KOPT-K1 (cell line): Measurements from ENCODE around the gene NOP10.
"Not testable (repeated sequence)": the region's sequence is repeated elsewhere in the genome, so short reads cannot be mapped to it uniquely, and the experiment has no call there.

Experiments
- H3K27ac ChIP-seq: fragments of 200-600 bp; sonication (generic); 2 replicates; pipeline ENCODE4 v1.5.1; 2016; ENCODE audit warnings: antibody characterized with exemption, mild to moderate bottlenecking, low read depth, low read length; ENCODE audit not compliant: poor library complexity, severe bottlenecking
- H3K36me3 ChIP-seq: fragments of 200-600 bp; sonication (generic); 2 replicates; pipeline ENCODE4 v1.5.1; 2017; ENCODE audit warnings: antibody characterized with exemption, mild to moderate bottlenecking, low read length, moderate library complexity; ENCODE audit not compliant: insufficient read depth
- H3K9me3 ChIP-seq: fragments of 200-600 bp; sonication (generic); 2 replicates; pipeline ENCODE4 v1.5.1; 2017; ENCODE audit warnings: antibody characterized with exemption, low read length, mild to moderate bottlenecking; ENCODE audit not compliant: insufficient read depth, poor library complexity, severe bottlenecking

The NOP10 gene

GRCh38 chr15:34347951-34348638 lies 5.2 kb upstream of the NOP10 start:
- H3K27ac ChIP-seq: no peak overlapping the region

GRCh38 chr15:34342213-34342736 lies 661 bp downstream of the NOP10 start:
- H3K27ac ChIP-seq: peak overlapping the region; percentile 81

More at GRCh38 chr15:34347951-34348638, 5.2 kb upstream of the NOP10 start:
- no peaks in the 10 kb centered on the region for H3K36me3 ChIP-seq
- no peaks in the 10 kb centered on the region for H3K9me3 ChIP-seq

GRCh38 chr15:34341381-34342212 lies 1.3 kb downstream of the NOP10 start:
- no peaks in the 10 kb centered on the region for H3K9me3 ChIP-seq
- H3K27ac ChIP-seq: no peak overlapping the region
- peaks cover 36% of the 10 kb centered on the region for H3K36me3 ChIP-seq

More at GRCh38 chr15:34342213-34342736, 661 bp downstream of the NOP10 start:
- H3K36me3 ChIP-seq: peaks cover 36% of the 10 kb centered on the region
- H3K9me3 ChIP-seq: not testable (repeated sequence)

- Histone ChIP-seq H3K27ac (no peak overlapping the region), H3K9me3 (no peaks in the 10 kb centered on the region), H3K36me3 (peaks cover 36% of the 10 kb centered on the region)
Observed at GRCh38 chr15:34339946-34340345, 3.0 kb downstream of the NOP10 start.

- Histone ChIP-seq H3K27ac (peak overlapping the region; percentile 95), H3K36me3 (peaks cover 36% of the 10 kb centered on the region), H3K9me3 (no peaks in the 10 kb centered on the region)
Observed at GRCh38 chr15:34338347-34338746, 4.6 kb downstream of the NOP10 start.

GRCh38 chr15:34337557-34338306 lies 5.2 kb downstream of the NOP10 start, which contains the start of gene SLC12A6:
TSS of gene SLC12A6 (minus strand) at chr15:34337781. CDS start at chr15:34336680, 1,101 bp downstream.
- no peaks in the 10 kb centered on the region for H3K9me3 ChIP-seq
- peaks cover 36% of the 10 kb centered on the region for H3K36me3 ChIP-seq
- H3K27ac ChIP-seq: peak within 1 kb of the TSS; percentile 95

GRCh38 chr15:34336991-34337556 lies 5.9 kb downstream of the NOP10 start:
- Histone ChIP-seq H3K9me3 (no peaks in the 10 kb centered on the region), H3K27ac (peak overlapping the region; percentile 95), H3K36me3 (peaks cover 36% of the 10 kb centered on the region)

- Histone ChIP-seq H3K27ac (peak overlapping the region; percentile 95), H3K36me3 (peaks cover 31% of the 10 kb centered on the region), H3K9me3 (no peaks in the 10 kb centered on the region)
Observed at GRCh38 chr15:34336231-34336990, 6.5 kb downstream of the NOP10 start.

- H3K36me3 ChIP-seq: peaks cover 21% of the 10 kb centered on the region
- H3K27ac ChIP-seq: peak overlapping the region; percentile 95
- no peaks in the 10 kb centered on the region for H3K9me3 ChIP-seq
Observed at GRCh38 chr15:34335176-34336032, 7.5 kb downstream of the NOP10 start.

- no peaks in the 10 kb centered on the region for H3K9me3 ChIP-seq
- H3K36me3 ChIP-seq: peaks cover 14% of the 10 kb centered on the region
- peak overlapping the region; percentile 95 for H3K27ac ChIP-seq
Observed at GRCh38 chr15:34334672-34335071, 8.3 kb downstream of the NOP10 start.

- Histone ChIP-seq H3K27ac (peak overlapping the region; percentile 95), H3K9me3 (no peaks in the 10 kb centered on the region), H3K36me3 (no peaks in the 10 kb centered on the region)
Observed at GRCh38 chr15:34332553-34333120, 10.3 kb downstream of the NOP10 start.

GRCh38 chr15:34331809-34332208 lies 11.1 kb downstream of the NOP10 start:
- H3K36me3 ChIP-seq: no peaks in the 10 kb centered on the region
- no peaks in the 10 kb centered on the region for H3K9me3 ChIP-seq
- H3K27ac ChIP-seq: peak overlapping the region; percentile 95

GRCh38 chr15:34330279-34330678 lies 12.7 kb downstream of the NOP10 start:
- H3K27ac ChIP-seq: peak overlapping the region; percentile 95
- H3K9me3 ChIP-seq: no peaks in the 10 kb centered on the region
- no peaks in the 10 kb centered on the region for H3K36me3 ChIP-seq
